ENCODE results near the gene MRGPRF.

GRCh38 chr11:68978626-68978930 lies 34.5 kb downstream of the MRGPRF start:
- TF ChIP-seq CTCF (IDR thresholded peaks at IDR 0.05) (no peak), POLR2A (IDR thresholded peaks at IDR 0.05) (no peak), POLR2AphosphoS5 (IDR thresholded peaks at IDR 0.05) (no peak)

Measured in breast epithelium (tissue), 3 donors.